AG10803 (cell line): ENCODE data around the gene RASGRP4.
"Not testable (repeated sequence)": the region's sequence is repeated elsewhere in the genome, so short reads cannot be mapped to it uniquely, and the experiment has no call there.

Source experiments
- DNase-seq: peaks from one replicate; pipeline ENCODE4 v3.0.0; 2010; ENCODE audit warnings: low read depth
- H3K4me3 ChIP-seq: 2 replicates; pipeline ENCODE4 v1.5.1; 2011; ENCODE audit warnings: mild to moderate bottlenecking, low read length, control low read depth
- TF ChIP-seq, protein P1 (sequence below): conservative IDR thresholded peaks from 2 replicates; pipeline ENCODE4 v1.5.1; 2011; ENCODE audit warnings: mild to moderate bottlenecking, low read length, control low read depth, inconsistent platforms

The RASGRP4 gene

DNA sequence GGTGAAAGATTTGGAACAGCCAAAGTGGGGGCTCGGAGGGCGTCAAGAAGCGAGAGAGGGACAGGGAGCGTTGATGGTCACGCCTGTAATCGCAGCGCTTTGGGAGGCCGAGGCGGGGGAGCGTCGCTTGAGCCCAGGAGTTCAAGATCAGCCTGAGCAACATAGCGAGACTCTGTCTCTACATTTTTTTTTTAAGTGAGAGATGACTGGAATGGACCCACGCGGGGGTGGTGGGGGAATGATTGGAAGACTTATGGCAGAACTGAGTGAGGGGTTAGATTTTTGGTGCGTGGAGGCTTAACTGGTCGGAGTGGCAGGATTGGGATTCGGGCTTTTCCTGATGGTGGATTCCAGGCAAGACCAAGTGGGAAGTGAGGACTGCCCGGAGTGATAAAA lies 50.9 kb downstream of the RASGRP4 start:
- TF ChIP-seq, protein P1, sequence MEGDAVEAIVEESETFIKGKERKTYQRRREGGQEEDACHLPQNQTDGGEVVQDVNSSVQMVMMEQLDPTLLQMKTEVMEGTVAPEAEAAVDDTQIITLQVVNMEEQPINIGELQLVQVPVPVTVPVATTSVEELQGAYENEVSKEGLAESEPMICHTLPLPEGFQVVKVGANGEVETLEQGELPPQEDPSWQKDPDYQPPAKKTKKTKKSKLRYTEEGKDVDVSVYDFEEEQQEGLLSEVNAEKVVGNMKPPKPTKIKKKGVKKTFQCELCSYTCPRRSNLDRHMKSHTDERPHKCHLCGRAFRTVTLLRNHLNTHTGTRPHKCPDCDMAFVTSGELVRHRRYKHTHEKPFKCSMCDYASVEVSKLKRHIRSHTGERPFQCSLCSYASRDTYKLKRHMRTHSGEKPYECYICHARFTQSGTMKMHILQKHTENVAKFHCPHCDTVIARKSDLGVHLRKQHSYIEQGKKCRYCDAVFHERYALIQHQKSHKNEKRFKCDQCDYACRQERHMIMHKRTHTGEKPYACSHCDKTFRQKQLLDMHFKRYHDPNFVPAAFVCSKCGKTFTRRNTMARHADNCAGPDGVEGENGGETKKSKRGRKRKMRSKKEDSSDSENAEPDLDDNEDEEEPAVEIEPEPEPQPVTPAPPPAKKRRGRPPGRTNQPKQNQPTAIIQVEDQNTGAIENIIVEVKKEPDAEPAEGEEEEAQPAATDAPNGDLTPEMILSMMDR, result no peak
- H3K4me3 ChIP-seq, result peak overlapping the region; percentile 90
- no peak for DNase-seq

DNA sequence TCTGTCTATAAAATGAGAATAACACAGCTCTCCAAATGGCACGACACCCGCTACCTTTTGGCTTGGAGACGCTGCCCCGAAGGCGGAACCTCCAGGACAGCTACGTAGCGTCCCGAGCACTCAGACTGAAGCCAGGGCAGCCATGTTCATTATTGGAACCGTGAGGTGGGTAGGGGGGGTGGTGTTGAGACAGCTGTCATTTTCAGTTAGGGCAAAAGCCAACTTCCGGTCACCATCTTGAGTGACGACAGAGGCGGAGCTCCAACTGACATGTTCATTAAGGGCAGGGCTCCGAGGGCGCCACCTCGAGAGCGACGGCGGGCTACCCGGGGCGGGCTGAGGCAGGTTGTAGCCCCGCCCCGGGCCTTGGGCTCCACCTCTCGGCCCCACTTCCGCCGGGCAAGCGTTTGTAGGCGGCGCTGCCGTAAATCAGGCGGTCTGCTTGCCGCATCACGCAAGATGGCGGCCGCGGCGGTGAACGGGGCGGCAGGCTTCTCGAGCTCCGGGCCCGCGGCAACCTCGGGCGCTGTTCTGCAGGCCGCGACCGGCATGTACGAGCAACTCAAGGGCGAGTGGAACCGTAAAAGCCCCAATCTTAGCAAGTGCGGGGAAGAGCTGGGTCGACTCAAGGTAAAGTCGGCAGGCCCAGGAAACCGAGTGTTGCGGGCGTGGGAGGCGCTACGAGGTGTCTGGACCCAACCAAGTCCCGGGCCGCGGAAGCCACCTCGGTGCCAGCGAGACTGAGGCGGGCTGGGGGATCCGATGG lies 51.5 kb downstream of the RASGRP4 start, which contains the start of gene PSMD8:
TSS of gene PSMD8 (plus strand) at position 240 of the 766 bp plus-strand sequence. CDS start at position 271, 31 bp downstream.
- DNase-seq, result peak; percentile 98
- peak within 1 kb of the TSS; percentile 90 for H3K4me3 ChIP-seq
- TF ChIP-seq, protein P1, result no peak; the same call in 1 of the 2 replicates

DNA sequence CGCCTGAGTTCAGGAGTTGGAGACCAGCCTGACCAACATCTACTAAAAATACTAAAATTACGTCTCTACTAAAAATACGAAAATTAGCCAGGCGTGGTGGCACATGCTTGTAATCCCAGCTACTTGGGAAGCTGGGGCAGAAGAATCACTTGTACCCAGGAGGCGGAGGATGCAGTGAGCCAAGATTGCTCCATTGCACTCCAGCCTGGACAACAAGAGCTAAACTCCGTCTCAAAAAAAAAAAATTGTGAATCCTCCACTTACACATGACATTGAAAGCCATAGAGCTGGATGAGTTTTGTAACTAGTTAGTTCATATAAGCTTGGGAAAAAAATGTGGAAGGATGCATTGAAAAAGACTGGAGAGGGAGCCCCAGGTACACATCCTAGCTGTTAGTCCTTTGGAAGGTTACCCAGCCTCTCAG lies 52.1 kb downstream of the RASGRP4 start:
- TF ChIP-seq, protein P1, result no peak
- DNase-seq, result no peak
- H3K4me3 ChIP-seq, result peak overlapping the region; percentile 62

DNA sequence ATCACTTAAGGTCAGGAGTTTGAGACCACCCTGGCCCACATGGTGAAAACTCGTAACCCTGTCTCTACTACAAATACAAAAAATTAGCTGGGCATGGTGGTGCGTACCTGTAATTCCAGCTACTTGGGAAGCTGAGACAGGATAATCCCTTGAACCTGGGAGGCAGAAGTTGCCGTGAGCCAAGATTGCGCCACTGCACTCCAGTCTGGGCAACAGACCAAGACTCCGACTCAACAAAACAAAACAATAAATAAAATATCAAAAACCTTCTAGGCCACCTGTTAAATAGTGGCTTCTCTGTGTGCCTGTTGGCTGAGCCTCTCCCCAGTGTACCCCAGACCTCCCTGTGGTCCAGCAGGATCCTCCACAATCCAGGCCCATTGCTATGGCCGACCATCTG lies 54.9 kb downstream of the RASGRP4 start:
- DNase-seq, result no peak
- H3K4me3 ChIP-seq, result no peak overlapping the region
- TF ChIP-seq, protein P1, result no peak

DNA sequence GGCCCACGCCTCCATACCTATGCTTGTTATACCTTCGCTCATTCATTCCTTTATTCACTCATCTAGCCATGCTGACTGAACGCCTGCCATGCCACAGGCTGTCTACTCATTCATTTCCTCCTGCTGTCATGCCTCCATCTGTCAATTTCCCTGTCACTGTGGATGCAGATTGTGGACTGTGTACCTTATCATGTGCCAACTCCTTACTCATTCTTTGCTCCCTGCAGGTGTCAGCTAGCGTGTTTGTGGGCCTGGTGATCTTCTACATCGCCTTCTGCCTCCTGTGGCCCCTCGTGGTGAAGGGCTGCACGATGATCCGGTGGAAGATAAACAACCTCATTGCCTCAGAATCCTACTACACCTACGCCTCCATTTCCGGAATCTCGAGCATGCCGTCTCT lies 55.7 kb downstream of the RASGRP4 start:
- no peak for DNase-seq
- H3K4me3 ChIP-seq, result no peak overlapping the region
- TF ChIP-seq, protein P1, result no peak

DNA sequence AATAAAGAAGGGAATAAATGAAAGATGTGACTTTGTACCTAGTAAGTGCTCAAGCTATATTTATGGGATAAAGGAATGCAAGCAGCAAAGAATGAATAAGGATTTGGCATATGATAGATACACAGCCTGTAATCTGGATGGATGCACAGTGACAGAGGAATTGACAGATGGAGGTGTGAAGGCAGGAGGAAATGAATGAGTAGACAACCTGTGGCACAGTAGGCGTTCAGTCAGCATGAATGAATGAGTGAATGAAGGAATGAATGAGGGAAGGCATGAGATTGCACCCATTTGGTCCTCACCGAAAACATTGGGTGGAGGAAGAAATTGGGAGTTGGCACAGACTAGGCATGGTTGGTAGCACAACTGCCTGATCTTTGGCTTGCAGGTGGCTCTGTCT lies 56.4 kb downstream of the RASGRP4 start:
- no peak overlapping the region for H3K4me3 ChIP-seq
- no peak for DNase-seq
- TF ChIP-seq, protein P1, result no peak

DNA sequence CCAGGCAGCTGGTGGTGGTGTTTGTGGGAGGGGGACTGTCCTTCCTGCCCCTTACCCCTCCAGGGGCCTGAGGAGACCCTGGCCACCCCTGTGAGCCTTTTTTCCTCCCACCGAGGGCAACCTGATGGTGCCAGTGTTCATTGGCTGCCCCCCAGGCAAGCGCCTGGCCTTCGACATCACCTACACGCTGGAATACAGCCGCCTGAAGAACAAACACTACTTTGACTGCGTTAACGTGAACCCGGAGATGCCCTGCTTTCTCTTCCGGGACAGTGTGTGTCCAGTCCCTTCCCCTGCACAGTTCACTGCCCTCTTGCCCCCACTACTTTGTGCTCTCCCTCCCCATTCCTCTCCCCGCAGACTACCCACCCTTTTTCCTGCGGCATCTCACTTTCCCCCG lies 59.0 kb downstream of the RASGRP4 start:
- no peak for DNase-seq

DNA sequence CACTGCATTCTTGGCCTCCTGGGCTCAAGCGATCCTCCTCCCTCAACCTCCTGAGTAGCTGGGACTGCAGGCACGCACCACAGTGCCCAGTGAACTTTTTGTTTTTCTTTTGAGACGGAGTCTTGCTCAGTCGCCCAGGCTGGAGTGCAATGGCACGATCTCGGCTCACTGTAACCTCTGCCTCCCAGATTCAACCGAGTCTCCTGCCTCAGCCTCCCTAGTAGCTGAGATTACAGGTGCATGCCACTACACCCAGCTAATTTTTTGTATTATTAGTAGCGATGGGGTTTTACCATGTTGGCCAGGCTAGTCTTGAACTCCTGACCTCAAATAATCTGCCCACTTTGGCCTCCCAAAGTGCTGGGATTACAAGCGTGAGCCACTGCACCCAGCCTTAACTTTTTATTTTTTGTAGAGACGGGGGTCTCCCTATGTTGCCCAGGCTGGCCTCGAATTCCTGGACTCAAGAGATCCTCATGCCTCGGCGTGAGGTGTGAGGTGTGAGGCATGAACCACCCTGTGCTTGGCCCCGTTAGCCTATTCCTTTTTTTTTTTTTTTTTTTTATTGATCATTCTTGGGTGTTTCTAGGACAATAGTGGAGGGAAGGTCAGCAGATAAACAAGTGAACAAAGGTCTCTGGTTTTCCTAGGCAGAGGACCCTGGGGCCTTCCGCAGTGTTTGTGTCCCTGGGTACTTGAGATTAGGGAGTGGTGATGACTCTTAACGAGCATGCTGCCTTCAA lies 62.9 kb downstream of the RASGRP4 start:
- DNase-seq, result not testable (repeated sequence)
- peak overlapping the region; percentile 66 for H3K4me3 ChIP-seq

More for the DNA sequence above, 59.0 kb downstream of the RASGRP4 start:
- no peak overlapping the region for H3K4me3 ChIP-seq
- TF ChIP-seq, protein P1, result no peak
